K562 (cell line): ENCODE measurements around the gene GEMIN8. TPM values are rescaled to one million over a fixed set of nuclear protein-coding genes. Genes with fewer than 3 reads are reported as not detected.

ENCODE experiments used
- ATAC-seq: fragments of 200-7000 bp; cut with Tn5 transposase; 3 replicates; pipeline ENCODE4 v1.9.1; 2020; ENCODE audit warnings: moderate library complexity
- BruUV-seq: library from RNA; stranded (reverse); fragments of 400-500 nt; replicated peaks from 2 replicates; lab custom pipeline; 2021; lab: Mats Ljungman, UMichigan
- CTCF ChIA-PET: fragments of 300-600 bp; formaldehyde crosslinking; extraction: SDS; loops from one replicate; lab custom pipeline; 2021; ENCODE audit warnings: low intra/inter-chr PET ratio; lab: Yijun Ruan, JAX
- POLR2A ChIA-PET: fragments of 300-600, 350-650 bp; sonication (Branson Sonifier 250); formaldehyde crosslinking; extraction: SDS; loops from one replicate; lab custom pipeline; 2021; ENCODE audit warnings: antibody characterized with exemption, inconsistent platforms; lab: Yijun Ruan, JAX
- DNase-seq, 4 experiments: peaks; one replicate each; pipeline versions ENCODE4 v3.0.0 to v3.0.0-alpha.2; 2011 to 2018; ENCODE audit warnings: low spot score in 3 of 4, mixed read lengths in 3 of 4; ENCODE audit errors: extremely low read depth in 1 of 4
- FAIRE-seq: peaks from 2 replicates; lab custom pipeline; 2011; peaks lifted over from hg19 to GRCh38; lab: Jason Lieb, UNC
- H2AFZ ChIP-seq: 2 replicates; pipeline ENCODE4 v1.6.0; 2011; ENCODE audit warnings: low read depth, low read length, control low read depth, inconsistent platforms
- H3K27ac ChIP-seq: fragments of 200-600 bp; 3 replicates; pipeline ENCODE4 v1.8.0; 2011; ENCODE audit warnings: low read depth, mild to moderate bottlenecking, control low read depth, inconsistent platforms, low read length, moderate library complexity, mixed read lengths; ENCODE audit errors: extremely low read depth
- H3K27me3 ChIP-seq, 2 experiments: fragments of 300-600 bp in 1 of 2; 2 replicates in 1 of 2; 3 replicates in 1 of 2; pipeline versions ENCODE4 v1.6.0 to v1.8.0; 2011; ENCODE audit warnings: inconsistent platforms in 2 of 2, low read length in 2 of 2, mild to moderate bottlenecking in 1 of 2, mixed read lengths in 1 of 2, moderate library complexity in 1 of 2; ENCODE audit not compliant: control insufficient read depth in 2 of 2, insufficient read depth in 2 of 2
- H3K36me3 ChIP-seq: fragments of 300-600 bp; 3 replicates; pipeline ENCODE4 v1.8.0; 2011; ENCODE audit warnings: mild to moderate bottlenecking, low read length, inconsistent platforms; ENCODE audit not compliant: control insufficient read depth, insufficient read depth
- H3K4me1 ChIP-seq, 2 experiments: fragments of 200-600 bp in 1 of 2; replicated peaks in 1 of 2; 2 replicates in 1 of 2; 3 replicates in 1 of 2; pipeline versions ENCODE4 v1.5.1 to v1.8.0; 2011; ENCODE audit warnings: inconsistent platforms in 2 of 2, low read length in 2 of 2, mild to moderate bottlenecking in 1 of 2, mixed read lengths in 1 of 2, moderate library complexity in 1 of 2; ENCODE audit not compliant: control insufficient read depth in 2 of 2, insufficient read depth in 2 of 2
- H3K4me2 ChIP-seq: 2 replicates; pipeline ENCODE4 v1.6.1; 2011; ENCODE audit warnings: low read length, control low read depth, inconsistent platforms, mixed read lengths; ENCODE audit not compliant: insufficient read depth
- H3K4me3 ChIP-seq: fragments of 200-600 bp; sonication (generic), shearing (Covaris generic); 2 replicates; pipeline ENCODE4 v1.5.1; 2016; ENCODE audit warnings: control low read depth, inconsistent platforms
- H3K79me2 ChIP-seq: fragments of 200-600 bp; 3 replicates; pipeline ENCODE4 v1.8.0; 2011; ENCODE audit warnings: low read length, inconsistent platforms; ENCODE audit not compliant: control insufficient read depth, insufficient read depth
- H3K9ac ChIP-seq, 2 experiments: 2 replicates each; pipeline versions ENCODE4 v1.6.0 to v1.6.1; 2011; ENCODE audit warnings: low read depth in 2 of 2, low read length in 2 of 2, control low read depth in 1 of 2, inconsistent platforms in 1 of 2, mild to moderate bottlenecking in 1 of 2, mixed read lengths in 1 of 2; ENCODE audit not compliant: insufficient read depth in 1 of 2
- H3K9me1 ChIP-seq: one replicate; pipeline ENCODE4 v1.6.0; 2011; ENCODE audit warnings: inconsistent platforms, mild to moderate bottlenecking, low read length, moderate library complexity; ENCODE audit not compliant: control insufficient read depth, insufficient read depth
- H3K9me3 ChIP-seq: replicated peaks from 2 replicates; pipeline ENCODE4 v1.5.1; 2011; ENCODE audit warnings: low read depth, low read length, inconsistent platforms; ENCODE audit not compliant: control insufficient read depth, insufficient read depth
- H4K20me1 ChIP-seq: replicated peaks from 2 replicates; pipeline ENCODE4 v1.6.1; 2011; ENCODE audit warnings: low read length, inconsistent platforms, mixed read lengths; ENCODE audit not compliant: control insufficient read depth, insufficient read depth
- ATF7 ChIP-seq: fragments of 450-650 bp; IDR thresholded peaks from 2 replicates; pipeline ENCODE4 v1.7.1; 2014; ENCODE audit warnings: mild to moderate bottlenecking, moderate library complexity
- BHLHE40 ChIP-seq: IDR thresholded peaks from 2 replicates; pipeline ENCODE4 v1.6.1; 2011; ENCODE audit warnings: low read length, improper control_type of control experiment
- CREB1 ChIP-seq, 2 experiments: sonication (generic) in 1 of 2; formaldehyde crosslinking in 1 of 2; IDR thresholded peaks; 2 replicates each; pipeline versions ENCODE4 v1.6.1 to v1.8.0; 2012 to 2022; ENCODE audit warnings: inconsistent platforms in 1 of 2, mild to moderate bottlenecking in 1 of 2, missing genetic modification reagents in 1 of 2, moderate library complexity in 1 of 2
- HMG20B ChIP-seq: fragments of 250-450 bp; sonication (Bioruptor Pico); IDR thresholded peaks from 2 replicates; pipeline ENCODE4 v1.5.0; 2021; ENCODE audit warnings: mild to moderate bottlenecking
- MIER1 ChIP-seq: fragments of 450-650 bp; IDR thresholded peaks from 2 replicates; pipeline ENCODE4 v1.6.1; 2016; ENCODE audit warnings: antibody characterized with exemption, mild to moderate bottlenecking, low read depth
- NCOA4 ChIP-seq: fragments of 450-650 bp; IDR thresholded peaks from 2 replicates; pipeline ENCODE4 v1.6.1; 2018; ENCODE audit warnings: mild to moderate bottlenecking; ENCODE audit not compliant: partially characterized antibody
- NR3C1 ChIP-seq: sonication (generic); formaldehyde crosslinking; IDR thresholded peaks from 2 replicates; pipeline ENCODE4 v1.8.1; 2022; ENCODE audit warnings: missing genetic modification reagents
- NRF1 ChIP-seq, 2 experiments: fragments of 450-650 bp; IDR thresholded peaks in 1 of 2; conservative IDR thresholded peaks in 1 of 2; 2 replicates each; pipeline ENCODE4 v1.6.1; 2014; ENCODE audit warnings: mild to moderate bottlenecking in 2 of 2
- PHTF2 ChIP-seq: fragments of 250-450 bp; sonication (Bioruptor Pico); IDR thresholded peaks from 2 replicates; pipeline ENCODE4 v1.5.0; 2021; ENCODE audit warnings: mild to moderate bottlenecking
- POLR3A ChIP-seq: IDR thresholded peaks from 2 replicates; pipeline ENCODE4 v1.6.1; 2011; ENCODE audit warnings: borderline replicate concordance, mild to moderate bottlenecking, moderate library complexity; ENCODE audit not compliant: insufficient read length, insufficient read depth; ENCODE audit errors: extremely low read depth
- PTBP1 ChIP-seq: fragments of 200-400 bp; formaldehyde crosslinking; IDR thresholded peaks from 2 replicates; pipeline ENCODE4 v1.6.1; 2017; ENCODE audit warnings: low read depth, low read length
- STAT5B ChIP-seq: fragments of 250-450 bp; sonication (Bioruptor Pico); IDR thresholded peaks from 2 replicates; pipeline ENCODE4 v1.8.0; 2021; ENCODE audit warnings: mild to moderate bottlenecking, inconsistent platforms
- ZNF431 ChIP-seq: sonication (generic); formaldehyde crosslinking; IDR thresholded peaks from 2 replicates; pipeline ENCODE4 v1.8.0; 2022; ENCODE audit warnings: mild to moderate bottlenecking, missing genetic modification reagents
- ZNF699 ChIP-seq: fragments of 250-450 bp; sonication (Bioruptor Pico); IDR thresholded peaks from 2 replicates; pipeline ENCODE4 v1.8.0; 2021; ENCODE audit warnings: mild to moderate bottlenecking, moderate library complexity; ENCODE audit not compliant: insufficient replicate concordance
- WGBS: fragments of 100-300 bp; shearing (Covaris generic); methylation state at CpG from one replicate; pipeline ENCODE4 v1.1.6; 2016; ENCODE audit warnings: low coverage, mixed read lengths; ENCODE audit not compliant: insufficient coverage; ENCODE audit errors: missing lambda C conversion rate; 5-methylcytosine and 5-hydroxymethylcytosine counted together
- in situ Hi-C: fragments of 300-500 bp; cut with MboI; formaldehyde crosslinking; loops from 4 replicates; pipeline ENCODE4 v1.15.0; 2018; ENCODE audit warnings: inconsistent platforms, mixed read lengths
- intact Hi-C: fragments of 100-400 bp; cut with micrococcal nuclease; formaldehyde crosslinking; loops from 2 replicates; pipeline ENCODE4 v1.14.2; 2022
- polyA plus RNA-seq, 8 experiments: library from polyadenylated mRNA; depleted of rRNA in 4 of 8; stranded (reverse) in 5 of 8; unstranded in 3 of 8; fragments of >200 nt; fragmentation: Nextera tagmentation in 2 of 8; fragmentation: Illumina TruSeq in 1 of 8; extraction: Ambion mirVana in 2 of 8; extraction: Trizol in 1 of 8; gene quantifications; 2 replicates each; pipeline versions ENCODE4 v1.2.1 to v1.2.3, GENCODE V29; 2011 to 2014; ENCODE audit warnings: inconsistent platforms in 1 of 8, missing spikeins in 1 of 8
- total RNA-seq, 7 experiments: library from RNA; depleted of rRNA in 6 of 7; stranded (reverse); fragments of >200 nt in 6 of 7; fragmentation: Illumina TruSeq in 2 of 7; extraction: Trizol in 2 of 7; gene quantifications; 2 replicates each; pipeline versions ENCODE4 v1.2.1 to v1.2.3, GENCODE V29; 2011 to 2021; ENCODE audit warnings: low replicate concordance in 1 of 7
- TF ChIP-seq, protein P1 (sequence below): fragments of 450-650 bp; IDR thresholded peaks from 2 replicates; pipeline ENCODE4 v1.7.1; 2018; ENCODE audit warnings: mild to moderate bottlenecking, low read depth; ENCODE audit not compliant: partially characterized antibody

Gene GEMIN8
- total and polyA plus RNA-seq, 9 of the 15 experiments (the other 6 are each of a cell fraction or from before 2014, with no cell fraction given) = 10.9 to 29.1 (median 16.9) TPM

- Histone ChIP-seq H3K4me2 (no peak overlapping the region), H4K20me1 (no peaks in the 10 kb centered on the region), H3K27me3 (peaks cover 0 to 16% of the 10 kb centered on the region in 2 experiments; a peak in 2 of 5 replicates), H3K79me2 (no peaks in the 10 kb centered on the region), H3K9ac (no peak overlapping the region), H3K9me3 (no peaks in the 10 kb centered on the region), H2AFZ (no peak overlapping the region), H3K36me3 (no peaks in the 10 kb centered on the region), H3K4me3 (no peak overlapping the region), H3K9me1 (no peaks in the 10 kb centered on the region)
- POLR2A ChIA-PET = no interaction called here
- WGBS = 0% methylated on average over 5 of the region's 5 CpGs
- no TSS peak for BruUV-seq
- ATAC-seq = no peak
- in situ Hi-C loops = no loop called here
- intact Hi-C loops = no loop called here
- DNase-seq = no peak
- TF ChIP-seq BHLHE40 (no peak), STAT5B (CRISPR knock-in tag) (no peak), PHTF2 (CRISPR knock-in tag) (no peak), NR3C1 (CRISPR knock-in tag) (no peak), POLR3A (no peak), HMG20B (CRISPR knock-in tag) (no peak), ZNF431 (CRISPR knock-in tag) (no peak), ZNF699 (CRISPR knock-in tag) (no peak), NRF1 (conservative IDR thresholded peaks at IDR 0.05 in 1 of 2, IDR thresholded peaks at IDR 0.05 in 1 of 2) (no peak), MIER1 (no peak), NCOA4 (no peak), ATF7 (no peak), PTBP1 (no peak), CREB1 (IDR thresholded peaks at IDR 0.05) (no peak), CREB1 (CRISPR knock-in tag; IDR thresholded peaks at IDR 0.05) (no peak)
- TF ChIP-seq, protein P1, sequence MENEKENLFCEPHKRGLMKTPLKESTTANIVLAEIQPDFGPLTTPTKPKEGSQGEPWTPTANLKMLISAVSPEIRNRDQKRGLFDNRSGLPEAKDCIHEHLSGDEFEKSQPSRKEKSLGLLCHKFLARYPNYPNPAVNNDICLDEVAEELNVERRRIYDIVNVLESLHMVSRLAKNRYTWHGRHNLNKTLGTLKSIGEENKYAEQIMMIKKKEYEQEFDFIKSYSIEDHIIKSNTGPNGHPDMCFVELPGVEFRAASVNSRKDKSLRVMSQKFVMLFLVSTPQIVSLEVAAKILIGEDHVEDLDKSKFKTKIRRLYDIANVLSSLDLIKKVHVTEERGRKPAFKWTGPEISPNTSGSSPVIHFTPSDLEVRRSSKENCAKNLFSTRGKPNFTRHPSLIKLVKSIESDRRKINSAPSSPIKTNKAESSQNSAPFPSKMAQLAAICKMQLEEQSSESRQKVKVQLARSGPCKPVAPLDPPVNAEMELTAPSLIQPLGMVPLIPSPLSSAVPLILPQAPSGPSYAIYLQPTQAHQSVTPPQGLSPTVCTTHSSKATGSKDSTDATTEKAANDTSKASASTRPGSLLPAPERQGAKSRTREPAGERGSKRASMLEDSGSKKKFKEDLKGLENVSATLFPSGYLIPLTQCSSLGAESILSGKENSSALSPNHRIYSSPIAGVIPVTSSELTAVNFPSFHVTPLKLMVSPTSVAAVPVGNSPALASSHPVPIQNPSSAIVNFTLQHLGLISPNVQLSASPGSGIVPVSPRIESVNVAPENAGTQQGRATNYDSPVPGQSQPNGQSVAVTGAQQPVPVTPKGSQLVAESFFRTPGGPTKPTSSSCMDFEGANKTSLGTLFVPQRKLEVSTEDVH = no peak
- TF ChIP-seq, all 486 proteins: peak for 0
- no peaks in the 10 kb centered on the region for H3K4me1 ChIP-seq
- CTCF ChIA-PET = no interaction called here
- FAIRE-seq = no peak
- no peak overlapping the region for H3K27ac ChIP-seq
These were observed 62.9 kb downstream of the GEMIN8 start for GRCh38 chrX:13966793-13967125.
